ENCODE measurements around the gene C15orf39. TPM values are rescaled to one million over a fixed set of nuclear protein-coding genes. Genes with fewer than 3 reads are reported as not detected.

C15orf39 gene
- total RNA-seq, 1 experiment from 2014 or later, result 45.6 TPM

DNA sequence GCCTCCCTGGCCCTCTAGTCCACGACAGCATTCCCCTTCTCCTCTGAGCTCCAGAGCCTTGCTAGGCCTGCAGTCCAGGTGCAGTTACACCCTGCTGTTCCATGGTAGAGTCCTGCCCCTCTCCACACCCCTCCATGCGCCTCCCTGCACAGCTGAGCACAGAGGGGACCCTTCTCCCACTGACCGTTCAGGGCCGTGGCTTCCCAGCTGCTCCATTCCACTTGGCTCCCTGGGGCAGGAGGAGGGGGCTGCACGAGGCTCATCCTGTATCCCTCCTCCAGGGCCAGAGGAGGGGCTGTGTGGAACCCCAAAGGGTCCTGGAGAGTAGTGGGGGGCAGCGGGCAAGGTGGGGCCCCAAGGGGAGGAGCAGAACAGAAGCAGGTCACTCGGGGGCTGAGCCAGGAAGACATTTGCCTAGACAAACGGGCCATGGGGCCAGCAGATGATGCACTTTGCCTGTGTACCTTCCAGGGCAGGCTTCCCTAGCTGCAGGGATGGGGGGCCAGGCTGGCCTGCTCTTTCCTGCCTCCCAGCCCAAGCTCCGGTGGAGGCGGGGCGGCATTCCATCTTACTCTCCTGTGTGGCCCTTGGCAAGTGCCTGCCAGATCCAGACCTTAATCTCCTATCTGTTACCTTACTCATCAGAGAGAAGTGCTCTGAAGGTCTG, 35.8 kb downstream of the C15orf39 start:
- WGBS (ENCODE audit: extremely low coverage, insufficient read length, low lambda C conversion rate), result no CpG with 5 or more reads among the region's 11 CpGs
- peaks cover 0 to 11% of the 10 kb centered on the region in 2 experiments; a peak in 2 of 4 replicates for H3K4me1 Mint-ChIP-seq
- Histone ChIP-seq H3K27ac (ENCODE audit: insufficient read length, low read depth, low read length) (no peak overlapping the region), H2BK12ac (ENCODE audit: insufficient read length, low read depth, low read length) (no peak overlapping the region), H4K5ac (ENCODE audit: insufficient read length, low read depth, low read length) (no peak overlapping the region), H3K4ac (ENCODE audit: low read depth, low read length) (no peak overlapping the region), H3T11ph (ENCODE audit: low read length) (no peak overlapping the region), H3K79me2 (ENCODE audit: insufficient read depth, low read length) (no peaks in the 10 kb centered on the region), H4K20me1 (ENCODE audit: control insufficient read depth, insufficient read depth, insufficient read length) (no peaks in the 10 kb centered on the region), H3K18ac (ENCODE audit: insufficient read length, low read depth, low read length) (no peak overlapping the region), H3K4me1 (ENCODE audit: insufficient read depth, low read length) (no peaks in the 10 kb centered on the region), H4K8ac (replicated peaks; ENCODE audit: insufficient read length, low read depth, low read length) (no peak overlapping the region), H3K56ac (ENCODE audit: insufficient read length, low read depth, low read length) (no peak overlapping the region), H3K23me2 (ENCODE audit: insufficient read length, low read depth, low read length, poor library complexity, severe bottlenecking) (no peaks in the 10 kb centered on the region), H3K27me3 (ENCODE audit: insufficient read depth, low read length) (no peaks in the 10 kb centered on the region), H2BK5ac (ENCODE audit: insufficient read length, low read length) (no peak overlapping the region), H3K9ac (ENCODE audit: extremely low read depth, insufficient read length, low read length) (no peak overlapping the region), H2BK15ac (ENCODE audit: low read depth, low read length) (no peak overlapping the region), H3K9me3 (ENCODE audit: control insufficient read depth, low read depth, low read length) (no peaks in the 10 kb centered on the region), H3K79me1 (ENCODE audit: insufficient read depth, low read depth, low read length, poor library complexity, severe bottlenecking) (no peaks in the 10 kb centered on the region), H2AK5ac (ENCODE audit: insufficient read length, low read length) (no peak overlapping the region), H3K23ac (ENCODE audit: insufficient read length, low read depth, low read length) (no peak overlapping the region), H3K4me2 (ENCODE audit: insufficient read depth, insufficient read length, low read length) (no peak overlapping the region), H2BK20ac (ENCODE audit: low read depth, low read length, poor library complexity, severe bottlenecking) (no peak overlapping the region), H4K91ac (ENCODE audit: insufficient read length, low read depth, low read length) (no peak overlapping the region), H2BK120ac (ENCODE audit: low read depth, low read length, poor library complexity, severe bottlenecking) (no peak overlapping the region), H3K14ac (ENCODE audit: insufficient read depth, low read length) (no peak overlapping the region; the same call in 1 of the 2 replicates), H2AFZ (ENCODE audit: low read length) (no peak overlapping the region)
- no peaks in the 10 kb centered on the region; a peak in 1 of 5 replicates for H3K9me3 Mint-ChIP-seq
- H3K27me3 Mint-ChIP-seq (ENCODE audit: low read depth), result peaks cover 32% of the 10 kb centered on the region
- no peak overlapping the region for H3K4me3 Mint-ChIP-seq
- TF ChIP-seq, protein P1, sequence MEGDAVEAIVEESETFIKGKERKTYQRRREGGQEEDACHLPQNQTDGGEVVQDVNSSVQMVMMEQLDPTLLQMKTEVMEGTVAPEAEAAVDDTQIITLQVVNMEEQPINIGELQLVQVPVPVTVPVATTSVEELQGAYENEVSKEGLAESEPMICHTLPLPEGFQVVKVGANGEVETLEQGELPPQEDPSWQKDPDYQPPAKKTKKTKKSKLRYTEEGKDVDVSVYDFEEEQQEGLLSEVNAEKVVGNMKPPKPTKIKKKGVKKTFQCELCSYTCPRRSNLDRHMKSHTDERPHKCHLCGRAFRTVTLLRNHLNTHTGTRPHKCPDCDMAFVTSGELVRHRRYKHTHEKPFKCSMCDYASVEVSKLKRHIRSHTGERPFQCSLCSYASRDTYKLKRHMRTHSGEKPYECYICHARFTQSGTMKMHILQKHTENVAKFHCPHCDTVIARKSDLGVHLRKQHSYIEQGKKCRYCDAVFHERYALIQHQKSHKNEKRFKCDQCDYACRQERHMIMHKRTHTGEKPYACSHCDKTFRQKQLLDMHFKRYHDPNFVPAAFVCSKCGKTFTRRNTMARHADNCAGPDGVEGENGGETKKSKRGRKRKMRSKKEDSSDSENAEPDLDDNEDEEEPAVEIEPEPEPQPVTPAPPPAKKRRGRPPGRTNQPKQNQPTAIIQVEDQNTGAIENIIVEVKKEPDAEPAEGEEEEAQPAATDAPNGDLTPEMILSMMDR (conservative IDR thresholded peaks at IDR 0.05), result no peak
- H3K36me3 Mint-ChIP-seq (ENCODE audit: insufficient read depth in 1 of 3, low read depth in 3 of 3), result no peaks in the 10 kb centered on the region; a peak in 2 of 7 replicates
- DNase-seq, result no peak
- H3K27ac Mint-ChIP-seq, result no peak overlapping the region
